K562 (cell line): ENCODE data around the gene MFN1.

Source experiments
- BRD9 ChIP-seq: fragments of 450-650 bp; IDR thresholded peaks from 2 replicates; pipeline ENCODE4 v1.6.1; 2018; ENCODE audit warnings: low read depth; ENCODE audit not compliant: partially characterized antibody
- BRF2 ChIP-seq: IDR thresholded peaks from 3 replicates; pipeline ENCODE4 v1.6.1; 2011; ENCODE audit warnings: borderline replicate concordance, mild to moderate bottlenecking; ENCODE audit not compliant: insufficient read length, insufficient read depth
- CHD2 ChIP-seq: IDR thresholded peaks from 2 replicates; pipeline ENCODE4 v1.6.1; 2011; ENCODE audit warnings: low read depth, low read length
- CTCF ChIP-seq, 3 experiments: IDR thresholded peaks in 2 of 3; conservative IDR thresholded peaks in 1 of 3; 2 replicates each; pipeline ENCODE4 v1.5.1; 2011 to 2012; ENCODE audit warnings: low read length in 3 of 3, mild to moderate bottlenecking in 3 of 3, control low read depth in 2 of 3, improper control_type of control experiment in 1 of 3, inconsistent platforms in 1 of 3, low read depth in 1 of 3, mixed read lengths in 1 of 3, moderate library complexity in 1 of 3; ENCODE audit not compliant: insufficient read depth in 2 of 3
- IFI16 ChIP-seq: fragments of 250-450 bp; sonication (Bioruptor Pico); IDR thresholded peaks from 2 replicates; pipeline ENCODE4 v2.1.2; 2022; ENCODE audit warnings: mild to moderate bottlenecking, inconsistent platforms
- JUND ChIP-seq, 2 experiments: IDR thresholded peaks; 2 replicates in 1 of 2; 3 replicates in 1 of 2; pipeline ENCODE4 v1.6.1; 2011; ENCODE audit warnings: borderline replicate concordance in 2 of 2, low read depth in 2 of 2, low read length in 2 of 2, improper control_type of control experiment in 1 of 2, missing biosample characterization in 1 of 2, missing genetic modification characterization in 1 of 2, missing genetic modification reagents in 1 of 2
- MAFK ChIP-seq: IDR thresholded peaks from 2 replicates; pipeline ENCODE4 v1.6.1; 2011; ENCODE audit warnings: low read length, improper control_type of control experiment
- MYC ChIP-seq, 2 experiments: fragments of 250-450 bp in 1 of 2; sonication (Bioruptor Pico) in 1 of 2; IDR thresholded peaks; 2 replicates each; pipeline versions ENCODE4 v1.5.1 to v1.6.1; 2012 to 2021; ENCODE audit warnings: low read depth in 2 of 2, borderline replicate concordance in 1 of 2, improper control_type of control experiment in 1 of 2, low read length in 1 of 2, mild to moderate bottlenecking in 1 of 2, moderate library complexity in 1 of 2
- NKRF ChIP-seq: fragments of 450-650 bp; IDR thresholded peaks from 2 replicates; pipeline ENCODE4 v1.6.1; 2016; ENCODE audit warnings: borderline replicate concordance
- POLR2AphosphoS5 ChIP-seq: IDR thresholded peaks from 2 replicates; pipeline ENCODE4 v1.6.1; 2011; ENCODE audit warnings: mild to moderate bottlenecking, low read depth, low read length, moderate library complexity; ENCODE audit not compliant: control insufficient read depth, insufficient read depth
- SMARCC2 ChIP-seq: fragments of 450-650 bp; IDR thresholded peaks from 2 replicates; pipeline ENCODE4 v1.6.1; 2017; ENCODE audit warnings: antibody characterized with exemption, moderate library complexity, mild to moderate bottlenecking, low read depth
- ZNF436 ChIP-seq: fragments of 250-450, 450-650 bp; sonication (Bioruptor Pico); formaldehyde crosslinking; IDR thresholded peaks from 2 replicates; pipeline ENCODE4 v1.7.0; 2020; ENCODE audit warnings: mild to moderate bottlenecking
- ZNF561 ChIP-seq: fragments of 450-650 bp; formaldehyde crosslinking; conservative IDR thresholded peaks from 2 replicates; pipeline ENCODE4 v1.4.0; 2020; ENCODE audit warnings: mild to moderate bottlenecking, moderate library complexity

DNA sequence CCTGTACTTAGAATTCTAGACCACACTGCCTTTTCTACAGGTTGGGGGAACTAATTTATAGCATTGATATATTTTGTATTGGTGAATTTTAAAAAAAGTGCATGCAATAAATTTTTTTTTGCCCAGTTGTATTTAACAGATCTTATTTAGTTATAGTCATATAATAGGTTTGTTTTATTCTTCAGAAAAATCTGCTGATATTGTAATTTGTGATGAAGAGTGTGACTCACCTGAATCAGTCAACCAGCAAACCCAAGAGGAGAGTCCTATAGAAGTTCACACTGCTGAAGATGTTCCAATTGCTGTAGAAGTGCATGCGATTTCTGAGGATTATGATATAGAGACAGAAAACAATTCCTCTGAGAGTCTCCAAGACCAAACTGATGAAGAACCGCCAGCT lies 14.4 kb upstream of the MFN1 start:
- TF ChIP-seq SMARCC2 (no peak), BRF2 (no peak), POLR2AphosphoS5 (no peak), ZNF561 (CRISPR knock-in tag) (no peak), BRD9 (no peak), ZNF436 (CRISPR knock-in tag) (no peak), CTCF (IDR thresholded peaks at IDR 0.05 in 2 of 3, conservative IDR thresholded peaks at IDR 0.05 in 1 of 3; ENCODE audit: insufficient read depth in 2 of 3, low read depth in 1 of 3, low read length in 3 of 3) (no peak), MAFK (no peak), NKRF (no peak), JUND (IDR thresholded peaks at IDR 0.05; ENCODE audit: borderline replicate concordance, low read depth, low read length) (no peak), JUND (tag; IDR thresholded peaks at IDR 0.05; ENCODE audit: borderline replicate concordance, low read depth, low read length) (no peak), MYC (IDR thresholded peaks at IDR 0.05; ENCODE audit: low read depth, low read length) (no peak), MYC (CRISPR knock-in tag; IDR thresholded peaks at IDR 0.05; ENCODE audit: borderline replicate concordance, low read depth) (no peak), IFI16 (CRISPR knock-in tag) (no peak), CHD2 (no peak)
